Thyroid gland (tissue), 4 donors: ENCODE data around the gene TUFT1. TPM values are rescaled to one million over a fixed set of nuclear protein-coding genes. Genes with fewer than 3 reads are reported as not detected.

Source experiments
- DNase-seq, 2 donors: peaks; one replicate each; pipeline ENCODE4 v3.0.0-alpha.2; 2019
- H3K27ac ChIP-seq, 3 donors: fragments of 200-600 bp; sonication (generic); 1 replicate in 2 of 3; 2 replicates in 1 of 3; pipeline ENCODE4 v1.5.1; 2016 to 2019; ENCODE audit warnings: mild to moderate bottlenecking in 1 of 3, moderate library complexity in 1 of 3
- H3K27me3 ChIP-seq: fragments of 200-600 bp; sonication (generic); one replicate; pipeline ENCODE4 v1.5.1; 2019
- H3K36me3 ChIP-seq, 2 donors: fragments of 200-600 bp; sonication (generic); one replicate each; pipeline ENCODE4 v1.5.1; 2016 to 2019
- H3K4me1 ChIP-seq, 2 donors: fragments of 200-600 bp; sonication (generic); one replicate each; pipeline ENCODE4 v1.5.1; 2017 to 2019
- H3K4me3 ChIP-seq, 3 donors: fragments of 200-600 bp; sonication (generic); replicated peaks in 1 of 3; 1 replicate in 2 of 3; 2 replicates in 1 of 3; pipeline ENCODE4 v1.5.1; 2016; ENCODE audit warnings: mild to moderate bottlenecking in 1 of 3
- H3K9me3 ChIP-seq: fragments of 200-600 bp; sonication (generic); one replicate; pipeline ENCODE4 v1.5.1; 2017
- POLR2A ChIP-seq, 2 donors: fragments of 450-650 bp; IDR thresholded peaks; one replicate each; pipeline ENCODE4 v1.6.1; 2017; ENCODE audit warnings: antibody characterized with exemption in 2 of 2, mild to moderate bottlenecking in 2 of 2, moderate library complexity in 1 of 2
- WGBS, 2 donors: methylation state at CpG; one replicate each; pipeline ENCODE4 v1.1.5; 2017; 5-methylcytosine and 5-hydroxymethylcytosine counted together
- intact Hi-C: fragments of 100-400 bp; cut with DNase I; formaldehyde crosslinking; loops from one replicate; pipeline ENCODE4 v1.15.1; 2023
- total RNA-seq, 4 donors: library from RNA; depleted of rRNA; stranded (reverse); fragments of >200 nt; gene quantifications; one replicate each; pipeline ENCODE4 v1.2.3, GENCODE V29; 2016
- TF ChIP-seq, protein P1 (sequence below), 6 experiments: fragments of 200-600 bp in 3 of 6; fragments of 450-650 bp in 3 of 6; sonication (generic) in 3 of 6; IDR thresholded peaks; one replicate each; pipeline ENCODE4 v1.5.1; 2016 to 2019; ENCODE audit warnings: antibody characterized with exemption in 6 of 6, mild to moderate bottlenecking in 2 of 6, inconsistent platforms in 1 of 6, moderate library complexity in 1 of 6

Gene TUFT1
- total RNA-seq, 4 donors from 2014 or later = 4.0 to 8.8 (median 5.0) TPM

DNA sequence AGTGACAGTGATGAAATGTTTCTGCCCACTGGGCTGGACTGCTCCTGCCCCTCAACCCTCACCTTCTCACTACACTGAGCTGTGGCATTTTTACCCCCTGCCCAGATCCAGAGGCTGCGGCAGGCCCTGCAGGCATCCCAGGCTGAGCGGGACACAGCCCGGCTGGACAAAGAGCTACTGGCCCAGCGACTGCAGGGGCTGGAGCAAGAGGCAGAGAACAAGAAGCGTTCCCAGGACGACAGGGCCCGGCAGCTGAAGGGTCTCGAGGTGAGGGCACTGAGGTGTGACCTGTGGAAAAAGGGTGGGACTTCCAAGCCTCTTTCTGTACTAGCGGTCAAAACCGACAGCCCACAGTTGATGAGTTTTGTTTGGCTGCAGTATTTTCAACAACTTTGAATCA lies 6.2 kb upstream of the TUFT1 start:
- intact Hi-C loops = loop anchor here (10.0 kb wide), 2 partner anchors 201 to 301 kb away; partner anchors contain the start of genes C2CD4D and RORC

GRCh38 chr1:151534662-151535278 lies 5.3 kb upstream of the TUFT1 start:
- Histone ChIP-seq H3K4me3 (no peak overlapping the region), H3K4me1 (peaks cover 5 to 9% of the 10 kb centered on the region in 2 donors), H3K36me3 (peaks cover 0 to 8% of the 10 kb centered on the region in 2 donors), H3K27me3 (no peaks in the 10 kb centered on the region), H3K27ac (no peak overlapping the region), H3K9me3 (no peaks in the 10 kb centered on the region)
- DNase-seq = peak; percentile 78 to 83
- TF ChIP-seq, protein P1, sequence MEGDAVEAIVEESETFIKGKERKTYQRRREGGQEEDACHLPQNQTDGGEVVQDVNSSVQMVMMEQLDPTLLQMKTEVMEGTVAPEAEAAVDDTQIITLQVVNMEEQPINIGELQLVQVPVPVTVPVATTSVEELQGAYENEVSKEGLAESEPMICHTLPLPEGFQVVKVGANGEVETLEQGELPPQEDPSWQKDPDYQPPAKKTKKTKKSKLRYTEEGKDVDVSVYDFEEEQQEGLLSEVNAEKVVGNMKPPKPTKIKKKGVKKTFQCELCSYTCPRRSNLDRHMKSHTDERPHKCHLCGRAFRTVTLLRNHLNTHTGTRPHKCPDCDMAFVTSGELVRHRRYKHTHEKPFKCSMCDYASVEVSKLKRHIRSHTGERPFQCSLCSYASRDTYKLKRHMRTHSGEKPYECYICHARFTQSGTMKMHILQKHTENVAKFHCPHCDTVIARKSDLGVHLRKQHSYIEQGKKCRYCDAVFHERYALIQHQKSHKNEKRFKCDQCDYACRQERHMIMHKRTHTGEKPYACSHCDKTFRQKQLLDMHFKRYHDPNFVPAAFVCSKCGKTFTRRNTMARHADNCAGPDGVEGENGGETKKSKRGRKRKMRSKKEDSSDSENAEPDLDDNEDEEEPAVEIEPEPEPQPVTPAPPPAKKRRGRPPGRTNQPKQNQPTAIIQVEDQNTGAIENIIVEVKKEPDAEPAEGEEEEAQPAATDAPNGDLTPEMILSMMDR (IDR thresholded peaks at IDR 0.05) = peak; percentile 63 to 85 (median 67)
- no peak for TF ChIP-seq POLR2A (IDR thresholded peaks at IDR 0.05)
- WGBS, 2 donors = 68 to 72% methylated on average over 12 of the region's 12 CpGs
- intact Hi-C loops = loop anchor here (10.0 kb wide), 2 partner anchors 200 to 300 kb away; partner anchors contain the start of genes C2CD4D and RORC

More for the DNA sequence above, 6.2 kb upstream of the TUFT1 start:
- no peak for TF ChIP-seq POLR2A (IDR thresholded peaks at IDR 0.05)
- TF ChIP-seq, protein P1 (IDR thresholded peaks at IDR 0.05) = no peak
- Histone ChIP-seq H3K27me3 (no peaks in the 10 kb centered on the region), H3K4me1 (no peaks in the 10 kb centered on the region), H3K9me3 (no peaks in the 10 kb centered on the region), H3K36me3 (peaks cover 0 to 11% of the 10 kb centered on the region in 2 donors), H3K4me3 (no peak overlapping the region), H3K27ac (no peak overlapping the region)
- peak; percentile 18 to 31 for DNase-seq
- WGBS, 2 donors = 61 to 66% methylated on average over 10 of the region's 10 CpGs

DNA sequence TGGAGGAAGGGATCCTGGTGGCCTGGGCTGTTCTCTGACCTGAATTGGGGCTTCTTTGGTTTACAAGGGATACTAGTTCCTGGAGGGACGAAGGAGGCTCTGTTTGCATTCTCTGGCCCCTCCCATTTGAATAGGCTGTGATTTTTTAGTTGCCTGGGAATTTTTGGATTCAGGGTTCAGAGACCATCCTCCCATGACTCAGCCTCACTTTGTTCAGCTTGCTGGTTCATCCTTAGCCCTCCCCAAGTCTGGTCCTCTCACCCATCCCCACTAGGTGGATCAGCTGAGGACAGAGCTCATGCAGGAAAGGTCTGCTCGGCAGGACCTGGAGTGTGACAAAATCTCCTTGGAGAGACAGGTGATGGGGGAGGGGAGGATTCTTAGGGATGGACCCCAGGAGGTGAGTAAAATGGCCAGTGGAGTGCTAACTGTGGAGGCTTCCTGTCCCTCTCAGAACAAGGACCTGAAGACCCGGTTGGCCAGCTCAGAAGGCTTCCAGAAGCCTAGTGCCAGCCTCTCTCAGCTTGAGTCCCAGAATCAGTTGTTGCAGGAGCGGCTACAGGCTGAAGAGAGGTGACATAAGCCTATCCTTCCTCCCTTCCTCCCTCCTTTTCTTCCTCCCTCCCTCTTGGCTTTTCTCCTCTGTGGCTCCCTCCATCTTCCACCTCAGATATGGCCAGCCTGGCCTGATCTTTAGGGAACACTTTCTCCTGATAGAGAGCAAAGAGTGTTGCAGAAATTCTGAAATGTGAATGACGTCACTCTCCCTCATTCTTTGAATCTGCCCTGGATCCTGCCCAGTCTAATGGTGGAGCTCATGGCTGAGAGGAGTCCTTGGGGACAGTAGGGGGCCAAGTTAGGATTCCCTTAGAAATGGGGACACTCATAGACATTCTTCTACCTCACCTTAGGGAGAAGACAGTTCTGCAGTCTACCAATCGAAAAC lies 4.5 kb upstream of the TUFT1 start:
- Histone ChIP-seq H3K4me1 (peaks cover 8 to 10% of the 10 kb centered on the region in 2 donors), H3K36me3 (no peaks in the 10 kb centered on the region), H3K9me3 (no peaks in the 10 kb centered on the region), H3K27me3 (no peaks in the 10 kb centered on the region), H3K4me3 (no peak overlapping the region), H3K27ac (no peak overlapping the region)
- intact Hi-C loops = loop anchor here (2.0 to 10.0 kb wide), 3 partner anchors 23 to 299 kb away; partner anchors contain the start of genes C2CD4D and RORC
- DNase-seq = no peak
- 84 to 85% methylated on average over 6 of the region's 6 CpGs for WGBS, 2 donors
- TF ChIP-seq, protein P1 (IDR thresholded peaks at IDR 0.05) = no peak
- no peak for TF ChIP-seq POLR2A (IDR thresholded peaks at IDR 0.05)

GRCh38 chr1:151536499-151536898 lies 3.6 kb upstream of the TUFT1 start:
- DNase-seq = no peak
- Histone ChIP-seq H3K27me3 (no peaks in the 10 kb centered on the region), H3K4me1 (peaks cover 8 to 16% of the 10 kb centered on the region in 2 donors), H3K27ac (no peak overlapping the region), H3K9me3 (no peaks in the 10 kb centered on the region), H3K36me3 (no peaks in the 10 kb centered on the region), H3K4me3 (no peak overlapping the region)
- intact Hi-C loops = loop anchor here (2.0 to 10.0 kb wide), 3 partner anchors 24 to 298 kb away; partner anchors contain the start of genes C2CD4D and RORC
- TF ChIP-seq, protein P1 (IDR thresholded peaks at IDR 0.05) = no peak
- TF ChIP-seq POLR2A (IDR thresholded peaks at IDR 0.05) = no peak
- 95% methylated on average over 7 of the region's 7 CpGs for WGBS, 2 donors
